Suprapubic skin (tissue), 3 donors: ENCODE measurements around the gene DHX16.

Experiments used
- CTCF ChIP-seq, 2 donors: fragments of 200-600 bp in 1 of 2; fragments of 450-650 bp in 1 of 2; sonication (generic) in 1 of 2; IDR thresholded peaks; one replicate each; pipeline ENCODE4 v1.5.1; 2016 to 2019; ENCODE audit warnings: antibody characterized with exemption in 2 of 2, mild to moderate bottlenecking in 1 of 2, moderate library complexity in 1 of 2
- POLR2A ChIP-seq, 2 donors: fragments of 450-650 bp; IDR thresholded peaks; one replicate each; pipeline ENCODE4 v1.6.1; 2017; ENCODE audit warnings: antibody characterized with exemption in 2 of 2, mild to moderate bottlenecking in 2 of 2, moderate library complexity in 2 of 2

GRCh38 chr6:30672445-30673253 lies at the start of gene DHX16:
- peak in 1 of 2 donors; percentile 31 for TF ChIP-seq POLR2A (IDR thresholded peaks at IDR 0.05)
- TF ChIP-seq CTCF (IDR thresholded peaks at IDR 0.05) = peak; percentile 68 to 85
